HL-60 (cell line): ENCODE data around the gene TBC1D22A.

ENCODE experiments used
- DNase-seq, 2 experiments: peaks; one replicate each; pipeline ENCODE4 v3.0.0-alpha.2; 2010 to 2020; ENCODE audit warnings: low read depth in 1 of 2, low spot score in 1 of 2
- H3K27ac ChIP-seq: fragments of 250-450 bp; sonication (Bioruptor Pico); replicated peaks from 2 replicates; pipeline ENCODE4 v1.5.1; 2020; ENCODE audit warnings: mild to moderate bottlenecking, moderate library complexity
- H3K27me3 ChIP-seq: fragments of 250-450 bp; sonication (Bioruptor Pico); 2 replicates; pipeline ENCODE4 v1.5.1; 2021; ENCODE audit warnings: mild to moderate bottlenecking, moderate library complexity; ENCODE audit not compliant: insufficient read depth, poor library complexity, severe bottlenecking
- H3K4me3 ChIP-seq: replicated peaks from 2 replicates; pipeline ENCODE4 v1.5.1; 2011; ENCODE audit warnings: mild to moderate bottlenecking, control low read depth, low read length; ENCODE audit not compliant: insufficient read depth
- GABPA ChIP-seq: IDR thresholded peaks from 2 replicates; pipeline ENCODE4 v1.6.1; 2012; ENCODE audit warnings: low read depth
- POLR2AphosphoS5 ChIP-seq: IDR thresholded peaks from 2 replicates; pipeline ENCODE4 v1.6.1; 2012; ENCODE audit warnings: low read depth
- SPI1 ChIP-seq: IDR thresholded peaks from 2 replicates; pipeline ENCODE4 v1.6.1; 2012; ENCODE audit warnings: low read depth, mild to moderate bottlenecking, borderline replicate concordance
- TF ChIP-seq, protein P1 (sequence below): IDR thresholded peaks from one replicate; pipeline ENCODE4 v1.5.1; 2011; ENCODE audit warnings: low read length, control low read depth, inconsistent platforms; ENCODE audit not compliant: insufficient read depth
- TF ChIP-seq, protein P2 (sequence below): IDR thresholded peaks from 2 replicates; pipeline ENCODE4 v1.6.1; 2012; ENCODE audit warnings: low read depth; ENCODE audit not compliant: insufficient replicate concordance

TBC1D22A gene

DNA sequence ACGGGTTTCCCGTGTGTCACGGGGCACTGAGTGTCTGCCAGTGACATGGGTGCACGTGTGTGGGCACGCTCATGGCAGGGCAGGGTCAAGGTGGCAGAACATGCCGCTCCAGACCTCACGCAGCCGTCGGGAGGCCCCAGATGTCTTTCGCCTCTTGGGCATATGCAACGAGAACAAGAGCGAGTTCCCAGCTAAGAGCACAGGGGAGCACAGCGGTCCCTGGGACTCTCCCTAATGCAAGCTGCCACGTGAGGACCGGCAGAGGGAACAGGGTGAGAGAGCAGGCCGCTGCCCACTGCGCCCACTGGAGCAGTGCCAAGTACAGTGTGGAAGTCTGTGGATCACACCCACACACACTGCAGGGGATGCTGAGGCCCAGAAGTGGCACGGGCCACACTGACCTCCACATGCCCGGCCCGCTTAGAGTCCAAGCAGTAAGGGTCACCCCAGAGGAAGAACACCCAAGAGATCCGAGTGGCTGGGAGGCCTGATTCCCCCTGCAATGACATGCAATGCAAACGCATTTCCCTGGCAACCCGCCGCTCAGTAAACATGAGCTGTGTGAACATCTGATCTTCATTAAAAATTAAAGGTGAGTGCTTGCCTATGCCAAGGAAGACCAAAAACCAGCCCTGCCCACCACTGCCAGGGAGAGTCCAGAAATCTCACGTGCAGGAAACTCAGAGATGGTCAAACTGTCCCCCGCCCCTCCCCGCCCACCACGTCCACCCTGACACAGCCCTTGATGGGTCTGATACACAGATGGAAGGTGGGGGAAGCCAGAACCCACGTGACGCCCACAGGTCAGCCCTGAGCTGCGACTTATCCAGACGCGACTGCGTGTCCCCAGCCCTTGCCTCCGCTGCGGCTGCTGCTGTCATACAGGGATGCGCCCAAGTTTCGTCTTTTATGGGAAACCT is 36.1 kb upstream of the TBC1D22A start:
- TF ChIP-seq GABPA = no peak
- Histone ChIP-seq H3K27ac (no peak overlapping the region), H3K27me3 (no peaks in the 10 kb centered on the region), H3K4me3 (no peak overlapping the region)
- no peak for DNase-seq

DNA sequence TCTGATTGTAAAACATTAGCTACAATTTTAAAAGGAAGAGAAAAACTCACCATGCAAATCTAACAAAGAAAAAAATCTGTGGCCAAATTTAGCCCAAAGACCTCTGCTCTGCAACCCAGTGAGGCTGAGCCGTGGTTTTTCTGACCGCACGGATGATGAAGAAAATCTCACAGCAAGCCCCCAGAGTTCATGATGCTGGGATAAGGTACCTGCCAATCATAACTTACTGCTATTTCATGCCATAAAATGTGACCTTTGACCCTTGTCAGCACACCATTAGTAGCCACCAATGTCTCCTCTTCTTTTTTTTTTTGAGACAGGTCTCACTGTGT is 35.5 kb upstream of the TBC1D22A start:
- no peak for DNase-seq
- H3K4me3 ChIP-seq = no peak overlapping the region
- H3K27me3 ChIP-seq = no peaks in the 10 kb centered on the region
- TF ChIP-seq GABPA (no peak), SPI1 (no peak), POLR2AphosphoS5 (no peak)
- TF ChIP-seq, protein P1, sequence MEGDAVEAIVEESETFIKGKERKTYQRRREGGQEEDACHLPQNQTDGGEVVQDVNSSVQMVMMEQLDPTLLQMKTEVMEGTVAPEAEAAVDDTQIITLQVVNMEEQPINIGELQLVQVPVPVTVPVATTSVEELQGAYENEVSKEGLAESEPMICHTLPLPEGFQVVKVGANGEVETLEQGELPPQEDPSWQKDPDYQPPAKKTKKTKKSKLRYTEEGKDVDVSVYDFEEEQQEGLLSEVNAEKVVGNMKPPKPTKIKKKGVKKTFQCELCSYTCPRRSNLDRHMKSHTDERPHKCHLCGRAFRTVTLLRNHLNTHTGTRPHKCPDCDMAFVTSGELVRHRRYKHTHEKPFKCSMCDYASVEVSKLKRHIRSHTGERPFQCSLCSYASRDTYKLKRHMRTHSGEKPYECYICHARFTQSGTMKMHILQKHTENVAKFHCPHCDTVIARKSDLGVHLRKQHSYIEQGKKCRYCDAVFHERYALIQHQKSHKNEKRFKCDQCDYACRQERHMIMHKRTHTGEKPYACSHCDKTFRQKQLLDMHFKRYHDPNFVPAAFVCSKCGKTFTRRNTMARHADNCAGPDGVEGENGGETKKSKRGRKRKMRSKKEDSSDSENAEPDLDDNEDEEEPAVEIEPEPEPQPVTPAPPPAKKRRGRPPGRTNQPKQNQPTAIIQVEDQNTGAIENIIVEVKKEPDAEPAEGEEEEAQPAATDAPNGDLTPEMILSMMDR = no peak
- TF ChIP-seq, protein P2, sequence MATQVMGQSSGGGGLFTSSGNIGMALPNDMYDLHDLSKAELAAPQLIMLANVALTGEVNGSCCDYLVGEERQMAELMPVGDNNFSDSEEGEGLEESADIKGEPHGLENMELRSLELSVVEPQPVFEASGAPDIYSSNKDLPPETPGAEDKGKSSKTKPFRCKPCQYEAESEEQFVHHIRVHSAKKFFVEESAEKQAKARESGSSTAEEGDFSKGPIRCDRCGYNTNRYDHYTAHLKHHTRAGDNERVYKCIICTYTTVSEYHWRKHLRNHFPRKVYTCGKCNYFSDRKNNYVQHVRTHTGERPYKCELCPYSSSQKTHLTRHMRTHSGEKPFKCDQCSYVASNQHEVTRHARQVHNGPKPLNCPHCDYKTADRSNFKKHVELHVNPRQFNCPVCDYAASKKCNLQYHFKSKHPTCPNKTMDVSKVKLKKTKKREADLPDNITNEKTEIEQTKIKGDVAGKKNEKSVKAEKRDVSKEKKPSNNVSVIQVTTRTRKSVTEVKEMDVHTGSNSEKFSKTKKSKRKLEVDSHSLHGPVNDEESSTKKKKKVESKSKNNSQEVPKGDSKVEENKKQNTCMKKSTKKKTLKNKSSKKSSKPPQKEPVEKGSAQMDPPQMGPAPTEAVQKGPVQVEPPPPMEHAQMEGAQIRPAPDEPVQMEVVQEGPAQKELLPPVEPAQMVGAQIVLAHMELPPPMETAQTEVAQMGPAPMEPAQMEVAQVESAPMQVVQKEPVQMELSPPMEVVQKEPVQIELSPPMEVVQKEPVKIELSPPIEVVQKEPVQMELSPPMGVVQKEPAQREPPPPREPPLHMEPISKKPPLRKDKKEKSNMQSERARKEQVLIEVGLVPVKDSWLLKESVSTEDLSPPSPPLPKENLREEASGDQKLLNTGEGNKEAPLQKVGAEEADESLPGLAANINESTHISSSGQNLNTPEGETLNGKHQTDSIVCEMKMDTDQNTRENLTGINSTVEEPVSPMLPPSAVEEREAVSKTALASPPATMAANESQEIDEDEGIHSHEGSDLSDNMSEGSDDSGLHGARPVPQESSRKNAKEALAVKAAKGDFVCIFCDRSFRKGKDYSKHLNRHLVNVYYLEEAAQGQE = no peak
- no peak overlapping the region for H3K27ac ChIP-seq

DNA sequence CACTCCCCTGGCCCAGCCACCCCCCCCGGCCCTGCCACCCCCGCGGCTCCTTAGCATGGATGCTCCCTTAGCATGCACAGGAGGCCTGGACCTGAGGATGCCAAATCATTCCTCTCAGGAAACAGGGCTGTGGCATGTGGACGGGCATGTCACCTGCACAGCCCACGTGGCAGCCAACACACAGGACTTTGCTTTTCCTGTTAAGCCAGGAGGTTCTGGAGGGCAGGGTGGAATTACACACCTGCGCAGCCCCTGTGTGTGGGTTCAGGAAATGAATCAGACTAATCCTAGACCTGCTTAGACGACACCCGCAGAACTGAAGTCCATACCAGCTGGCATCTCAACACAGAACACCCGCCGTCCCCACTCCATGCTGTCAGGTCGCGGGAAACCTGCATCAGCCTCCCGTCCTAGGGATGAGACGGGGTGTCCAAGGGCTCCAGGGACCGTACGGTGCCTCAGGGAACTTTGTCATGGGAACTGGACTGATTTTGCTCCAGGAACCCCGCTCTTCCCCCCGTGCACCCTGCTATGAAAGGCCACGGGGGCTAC is 34.6 kb upstream of the TBC1D22A start:
- Histone ChIP-seq H3K27ac (no peak overlapping the region), H3K4me3 (no peak overlapping the region), H3K27me3 (no peaks in the 10 kb centered on the region)
- DNase-seq = no peak
- TF ChIP-seq, protein P2 = no peak

DNA sequence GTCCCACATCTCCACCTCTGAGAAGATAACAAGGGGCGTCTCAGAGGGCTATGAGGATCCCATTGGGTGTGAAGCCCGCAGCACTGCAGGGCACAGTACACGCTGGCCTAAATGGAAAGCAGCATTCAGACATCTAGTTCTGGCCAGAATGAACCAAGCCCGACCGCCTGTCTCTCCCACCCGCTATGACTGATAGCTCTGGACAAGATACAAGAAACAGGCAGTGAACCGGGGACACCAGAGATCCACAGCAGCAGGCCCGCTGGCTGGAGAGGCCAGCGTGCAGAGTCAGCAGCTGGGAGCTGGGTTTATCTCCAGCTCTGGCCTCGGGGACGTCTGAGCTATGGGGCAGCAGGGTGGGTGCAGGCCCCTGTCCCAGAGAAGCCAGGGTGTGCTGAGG is 34.0 kb upstream of the TBC1D22A start:
- no peaks in the 10 kb centered on the region for H3K27me3 ChIP-seq
- H3K27ac ChIP-seq = no peak overlapping the region
- TF ChIP-seq, protein P1 = no peak
- TF ChIP-seq POLR2AphosphoS5 (no peak), GABPA (no peak), SPI1 (no peak)
- TF ChIP-seq, protein P2 = no peak
- no peak for DNase-seq
- no peak overlapping the region for H3K4me3 ChIP-seq
